Adipocyte (in vitro differentiated cells): Measurements from ENCODE around the gene PHLDB1.

Experiments
- DNase-seq: peaks from one replicate; pipeline ENCODE4 v3.0.0-alpha.2; 2015; ENCODE audit warnings: low read depth
- H3K27me3 ChIP-seq: replicated peaks from 2 replicates; pipeline ENCODE4 v1.7.0; 2013; ENCODE audit warnings: mild to moderate bottlenecking, low read length, moderate library complexity; ENCODE audit not compliant: control insufficient read depth, insufficient read depth
- H3K36me3 ChIP-seq: 2 replicates; pipeline ENCODE4 v1.7.0; 2013; ENCODE audit warnings: low read length, mild to moderate bottlenecking, moderate library complexity; ENCODE audit not compliant: control insufficient read depth, insufficient read depth, severe bottlenecking
- H3K4me1 ChIP-seq: 2 replicates; pipeline ENCODE4 v1.7.0; 2013; ENCODE audit warnings: mild to moderate bottlenecking, low read length, moderate library complexity; ENCODE audit not compliant: control insufficient read depth, insufficient read depth
- H3K4me3 ChIP-seq: 2 replicates; pipeline ENCODE4 v1.7.0; 2013; ENCODE audit warnings: mild to moderate bottlenecking, low read length, moderate library complexity
- H3K9ac ChIP-seq: 2 replicates; pipeline ENCODE4 v1.7.0; 2013; ENCODE audit warnings: mild to moderate bottlenecking, low read length, moderate library complexity
- H3K9me3 ChIP-seq: 2 replicates; pipeline ENCODE4 v1.7.0; 2013; ENCODE audit warnings: mild to moderate bottlenecking, low read length, moderate library complexity; ENCODE audit not compliant: control insufficient read depth

PHLDB1 gene

DNA sequence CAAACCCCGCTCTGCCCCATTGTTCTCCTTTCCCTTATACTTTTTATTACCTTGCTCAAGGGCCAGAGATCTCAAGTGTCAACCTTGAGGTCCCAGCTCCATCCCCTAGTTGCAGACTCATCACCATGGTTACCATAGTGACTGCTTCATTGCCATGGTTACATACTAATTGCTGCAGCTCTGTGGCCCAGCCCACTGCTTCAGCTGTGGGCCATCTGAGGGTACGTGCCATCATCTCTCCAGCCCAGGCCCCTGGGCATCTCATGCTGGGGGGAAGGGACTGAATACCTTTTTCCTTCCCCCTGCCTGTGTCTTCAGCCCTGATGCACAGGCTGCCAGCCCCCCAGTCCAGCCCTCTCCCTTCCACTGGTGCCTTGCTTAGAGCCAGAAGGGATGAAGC, 49.8 kb downstream of the PHLDB1 start:
- peak overlapping the region; percentile 26 for H3K9ac ChIP-seq
- H3K9me3 ChIP-seq: no peaks in the 10 kb centered on the region
- no peak overlapping the region for H3K4me3 ChIP-seq
- H3K36me3 ChIP-seq: peaks cover 64% of the 10 kb centered on the region
- no peak for DNase-seq
- peaks cover 8% of the 10 kb centered on the region for H3K4me1 ChIP-seq
- no peaks in the 10 kb centered on the region for H3K27me3 ChIP-seq

DNA sequence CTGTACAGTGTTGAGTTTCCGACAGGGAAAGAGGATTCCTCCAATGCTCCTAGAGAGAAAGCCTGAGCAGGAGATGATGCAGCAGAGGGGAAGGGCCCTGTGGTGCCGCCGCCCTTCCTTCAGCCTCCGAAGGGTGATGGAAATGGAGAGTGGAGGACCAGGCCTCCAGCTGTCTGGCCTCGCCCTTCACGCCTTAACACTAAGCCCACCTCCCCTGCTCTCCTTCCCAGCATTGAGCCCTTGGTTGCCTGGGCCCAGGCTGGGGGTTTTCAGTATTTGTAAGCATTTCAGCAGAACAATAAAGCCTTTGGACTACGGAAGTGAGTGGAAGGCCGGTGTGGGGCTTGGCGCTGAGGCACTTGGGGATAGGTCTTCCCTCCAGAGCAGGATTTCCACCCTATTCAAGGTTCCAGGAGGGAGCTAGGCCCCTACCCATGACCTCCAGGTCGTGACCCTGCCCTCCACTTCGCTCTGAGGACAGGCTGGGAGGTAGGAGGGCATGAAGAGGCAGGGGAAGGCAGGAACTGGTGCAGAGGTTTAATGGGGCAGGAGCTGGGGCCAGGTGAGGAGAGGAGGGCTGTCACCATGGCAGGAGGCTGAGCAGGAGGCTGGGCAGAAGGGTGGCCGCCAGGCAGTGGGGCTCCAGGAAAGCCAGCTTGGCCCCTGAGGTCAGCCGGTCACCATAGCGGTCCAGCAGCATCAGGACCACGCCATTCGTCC, 50.5 kb downstream of the PHLDB1 start:
- Histone ChIP-seq H3K36me3 (peaks cover 58% of the 10 kb centered on the region), H3K9ac (peak overlapping the region; percentile 42)

DNA sequence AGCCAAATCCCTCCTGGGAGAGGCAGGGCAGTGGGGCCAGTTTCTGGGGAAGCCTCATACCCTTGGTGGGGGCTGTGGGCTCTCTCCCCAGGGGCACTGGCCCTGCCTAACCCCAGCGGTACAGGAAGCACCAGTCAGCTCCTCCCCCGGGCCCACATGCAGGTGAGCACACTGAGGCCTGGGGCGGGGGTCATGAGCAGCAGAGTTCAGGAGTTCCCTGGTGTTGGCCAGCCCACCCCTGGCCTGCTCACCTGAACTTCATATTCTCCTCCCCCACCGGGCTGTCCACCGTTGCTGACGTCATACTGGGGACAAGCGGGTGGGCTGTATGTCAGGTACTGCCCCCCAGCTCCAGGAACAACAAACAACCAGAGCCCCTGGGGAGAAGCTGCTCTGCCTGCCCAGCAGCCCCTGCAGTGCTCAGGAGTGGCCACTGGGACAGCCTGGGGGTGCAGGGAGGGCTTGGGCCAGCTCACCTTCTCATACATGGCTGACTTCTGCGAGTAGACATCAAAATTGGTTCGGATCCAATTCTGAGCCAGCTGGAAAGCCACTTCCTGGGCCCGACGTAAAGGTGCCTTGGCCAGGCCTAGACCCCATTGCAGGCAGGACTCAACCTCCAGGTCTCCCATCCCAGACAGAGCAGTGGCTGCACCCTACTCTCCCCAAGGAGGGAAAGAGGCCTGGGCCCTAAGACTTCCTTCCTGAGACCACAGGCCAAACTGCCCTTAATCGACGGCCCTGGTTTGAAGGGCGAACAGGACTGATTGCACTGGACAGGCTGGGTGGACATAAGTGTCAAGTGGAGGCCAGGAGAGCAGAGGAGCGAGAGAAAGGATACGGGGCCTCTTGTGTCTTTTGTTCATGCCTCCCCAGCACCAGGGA, 51.3 kb downstream of the PHLDB1 start:
- Histone ChIP-seq H3K4me1 (peaks cover 8% of the 10 kb centered on the region), H3K4me3 (no peak overlapping the region), H3K27me3 (no peaks in the 10 kb centered on the region), H3K9me3 (no peaks in the 10 kb centered on the region), H3K9ac (peak overlapping the region; percentile 42), H3K36me3 (peaks cover 50% of the 10 kb centered on the region)
- DNase-seq: peak; percentile 10

More for the DNA sequence above, 50.5 kb downstream of the PHLDB1 start:
- DNase-seq: no peak
- H3K27me3 ChIP-seq: no peaks in the 10 kb centered on the region
- H3K9me3 ChIP-seq: no peaks in the 10 kb centered on the region
- no peak overlapping the region for H3K4me3 ChIP-seq
- peaks cover 8% of the 10 kb centered on the region for H3K4me1 ChIP-seq

DNA sequence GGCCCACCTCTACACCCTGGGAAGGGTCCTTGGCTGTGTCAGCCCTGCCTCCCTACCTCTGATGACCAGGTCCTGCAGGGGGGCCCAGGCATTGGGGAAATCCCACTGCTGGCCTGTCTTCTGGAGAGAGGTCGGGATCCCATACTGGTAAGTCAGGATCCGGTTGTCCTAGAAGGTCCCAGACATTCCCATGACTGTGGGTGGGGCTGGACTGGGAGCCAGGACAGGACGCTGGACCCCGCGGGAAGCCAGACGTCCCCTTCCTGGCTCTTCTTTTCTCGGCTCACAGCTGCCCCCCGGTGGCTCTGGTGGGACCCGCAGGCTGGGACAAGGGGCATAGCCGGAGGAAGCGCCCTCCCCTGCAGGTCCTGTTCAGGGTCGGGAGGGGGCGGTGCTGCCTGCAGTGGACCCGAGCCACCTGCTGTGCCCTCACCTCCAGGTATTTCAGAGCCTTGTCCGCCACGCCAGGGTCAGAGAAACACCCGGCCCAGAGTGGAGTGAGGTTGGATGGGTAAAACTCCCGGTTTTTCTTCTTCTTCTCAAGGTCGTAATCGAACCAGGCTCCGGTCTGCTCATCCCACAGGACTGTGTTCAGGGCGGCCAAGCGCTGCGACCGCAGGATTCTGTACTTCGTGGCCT, 52.0 kb downstream of the PHLDB1 start:
- H3K27me3 ChIP-seq: no peaks in the 10 kb centered on the region
- no peak overlapping the region for H3K4me3 ChIP-seq
- peaks cover 8% of the 10 kb centered on the region for H3K4me1 ChIP-seq
- H3K9me3 ChIP-seq: no peaks in the 10 kb centered on the region
- H3K36me3 ChIP-seq: peaks cover 42% of the 10 kb centered on the region
- H3K9ac ChIP-seq: peak overlapping the region; percentile 42
- peak; percentile 95 for DNase-seq

- H3K4me1 ChIP-seq: peaks cover 8% of the 10 kb centered on the region
- DNase-seq: no peak
Observed at GRCh38 chr11:118659953-118660680, 52.7 kb downstream of the PHLDB1 start.

GRCh38 chr11:118660681-118661424, 53.4 kb downstream of the PHLDB1 start:
- no peaks in the 10 kb centered on the region for H3K9me3 ChIP-seq
- DNase-seq: no peak

More at GRCh38 chr11:118659953-118660680, 52.7 kb downstream of the PHLDB1 start:
- Histone ChIP-seq H3K9me3 (no peaks in the 10 kb centered on the region), H3K27me3 (no peaks in the 10 kb centered on the region), H3K4me3 (no peak overlapping the region), H3K36me3 (peaks cover 35% of the 10 kb centered on the region), H3K9ac (peak overlapping the region; percentile 40)

GRCh38 chr11:118661425-118662301, 54.2 kb downstream of the PHLDB1 start:
- H3K27me3 ChIP-seq: no peaks in the 10 kb centered on the region
- no peak overlapping the region for H3K4me3 ChIP-seq
- H3K4me1 ChIP-seq: peaks cover 8% of the 10 kb centered on the region
- no peaks in the 10 kb centered on the region for H3K9me3 ChIP-seq
- no peak overlapping the region for H3K9ac ChIP-seq
- H3K36me3 ChIP-seq: peaks cover 20% of the 10 kb centered on the region
- no peak for DNase-seq

More at GRCh38 chr11:118660681-118661424, 53.4 kb downstream of the PHLDB1 start:
- Histone ChIP-seq H3K27me3 (no peaks in the 10 kb centered on the region), H3K36me3 (peaks cover 28% of the 10 kb centered on the region), H3K9ac (no peak overlapping the region), H3K4me1 (peaks cover 8% of the 10 kb centered on the region), H3K4me3 (no peak overlapping the region)

DNA sequence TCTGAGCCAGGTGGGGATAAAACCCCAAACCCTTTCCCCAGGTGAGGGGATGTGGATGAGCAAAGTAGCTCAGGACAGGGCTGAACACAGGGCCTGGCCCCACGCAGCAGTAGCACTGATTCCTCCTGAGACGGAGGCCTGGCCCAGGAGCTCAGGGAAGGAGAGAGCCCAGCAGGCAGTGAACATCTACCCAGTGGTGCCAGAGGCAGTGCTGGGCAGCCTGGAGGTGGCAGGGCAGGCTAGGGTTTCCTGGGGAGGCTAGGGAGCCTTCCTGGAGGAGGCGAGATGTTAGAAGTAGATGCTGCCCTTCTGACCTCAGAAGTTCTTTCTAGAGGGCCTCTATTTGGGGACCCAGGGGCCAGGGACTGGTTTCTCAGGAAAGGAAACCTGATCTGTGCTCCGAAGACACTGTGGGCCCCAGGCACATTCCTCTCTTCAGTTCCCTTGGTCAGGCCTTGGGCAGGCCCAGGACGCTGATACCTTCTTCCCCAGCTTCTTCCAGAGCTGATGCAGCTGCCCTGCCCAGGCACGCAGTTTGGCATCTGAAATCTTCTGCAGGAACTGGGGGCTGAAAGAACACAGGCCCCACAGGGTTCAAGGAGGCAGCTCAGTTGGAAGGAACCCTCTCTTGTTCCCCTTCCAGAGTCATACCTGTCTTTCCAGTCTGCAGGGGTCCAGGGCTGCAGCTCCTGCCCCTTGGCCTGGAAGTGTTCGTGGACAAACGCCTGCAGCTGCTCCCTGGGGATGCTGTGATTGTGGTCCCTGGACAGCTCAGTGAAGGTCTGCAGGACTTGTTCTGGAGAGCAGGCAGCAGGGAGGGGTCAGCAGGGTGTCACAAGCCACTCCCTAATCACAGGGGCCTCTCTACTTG, 55.2 kb downstream of the PHLDB1 start:
- H3K27me3 ChIP-seq: no peaks in the 10 kb centered on the region
- H3K4me1 ChIP-seq: peaks cover 8% of the 10 kb centered on the region
- H3K9ac ChIP-seq: no peak overlapping the region
- peaks cover 10% of the 10 kb centered on the region for H3K36me3 ChIP-seq
- H3K4me3 ChIP-seq: no peak overlapping the region
- H3K9me3 ChIP-seq: no peaks in the 10 kb centered on the region
- DNase-seq: peak; percentile 30

DNA sequence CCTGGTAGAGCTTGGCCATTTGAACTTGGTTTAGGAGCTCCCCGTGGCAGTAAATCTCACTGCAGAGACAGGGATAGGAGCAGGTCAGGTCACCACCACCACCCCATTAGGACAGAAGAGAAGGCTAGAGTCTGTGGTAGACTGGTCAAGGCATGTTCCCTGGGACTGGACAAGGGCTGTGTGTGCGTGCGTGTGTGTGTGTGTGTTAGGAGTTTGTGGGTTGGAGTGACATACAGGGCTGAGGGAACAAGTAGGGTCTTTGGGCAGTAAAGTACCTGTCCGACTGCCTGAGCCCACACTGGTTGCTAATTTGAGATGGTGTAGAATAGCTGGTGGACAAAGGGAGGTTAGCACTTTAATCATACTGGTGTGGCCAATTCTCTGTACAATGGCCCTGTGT, 56.0 kb downstream of the PHLDB1 start:
- H3K9me3 ChIP-seq: no peaks in the 10 kb centered on the region
- H3K4me1 ChIP-seq: peaks cover 8% of the 10 kb centered on the region
- peaks cover 3% of the 10 kb centered on the region for H3K36me3 ChIP-seq
- no peak for DNase-seq
- H3K27me3 ChIP-seq: no peaks in the 10 kb centered on the region
- no peak overlapping the region for H3K4me3 ChIP-seq
- no peak overlapping the region for H3K9ac ChIP-seq
